DMS 273 (cell line): ENCODE measurements around the gene GPR78.

ENCODE experiments used
- DNase-seq: peaks from one replicate; lab custom pipeline; 2025; ENCODE audit not compliant: unreplicated experiment; lab: John Stamatoyannopoulos, UW

The GPR78 gene

DNA sequence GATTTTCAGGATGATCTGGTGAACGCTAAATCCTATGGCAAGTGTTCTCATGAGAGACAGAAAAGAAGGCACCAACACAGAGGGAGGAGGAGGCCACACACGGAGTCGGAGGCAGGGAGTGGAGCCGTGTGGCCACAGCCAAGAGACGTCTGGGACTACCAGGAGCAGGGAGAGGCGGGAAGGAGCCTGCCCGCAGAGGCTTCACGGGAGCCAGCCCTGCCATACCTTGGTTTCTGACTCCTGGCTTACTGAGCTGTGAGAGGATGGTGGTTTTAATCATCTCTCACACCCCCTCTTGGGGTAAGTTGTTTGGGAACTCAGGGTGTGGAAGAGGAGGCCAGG is 33.5 kb upstream of the GPR78 start:
- no peak for DNase-seq

DNA sequence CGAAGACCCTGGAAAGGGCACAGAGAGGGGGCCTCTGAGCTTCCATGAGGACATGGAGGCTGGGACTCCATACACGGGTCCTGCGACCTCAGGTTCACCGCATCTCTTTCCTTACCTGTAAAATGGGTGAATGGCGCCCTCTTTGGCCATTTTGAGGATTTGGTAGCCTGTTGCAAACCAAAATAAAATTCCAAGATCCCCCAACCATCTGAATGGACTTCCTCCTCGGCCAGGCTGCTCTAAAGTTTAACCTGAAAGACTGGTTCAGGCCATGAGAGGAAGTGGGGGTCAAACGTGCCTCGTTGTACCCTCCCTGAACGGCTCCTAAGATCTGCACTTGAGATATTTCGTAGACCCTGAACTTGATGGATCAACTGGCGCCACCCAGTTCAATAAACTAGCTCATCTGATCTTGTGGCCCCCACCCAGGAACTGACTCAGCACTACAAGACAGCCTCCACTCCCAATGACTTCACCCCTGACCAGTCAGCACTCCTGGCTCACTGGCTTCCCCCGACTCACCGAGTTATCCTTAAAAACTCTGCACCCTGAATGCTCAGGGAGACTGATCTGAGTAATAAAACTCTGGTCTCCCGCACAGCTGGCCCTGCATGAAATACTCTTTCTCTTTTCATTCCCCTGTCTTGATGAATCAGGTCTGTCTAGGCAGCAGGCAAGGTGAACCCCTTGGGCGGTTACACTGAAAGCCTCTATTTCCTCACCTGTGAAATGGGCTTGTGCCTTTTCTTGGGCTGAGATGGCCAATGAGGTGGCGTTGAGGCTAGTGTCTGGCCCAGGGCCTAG is 32.9 kb upstream of the GPR78 start:
- DNase-seq: peak; percentile 41

DNA sequence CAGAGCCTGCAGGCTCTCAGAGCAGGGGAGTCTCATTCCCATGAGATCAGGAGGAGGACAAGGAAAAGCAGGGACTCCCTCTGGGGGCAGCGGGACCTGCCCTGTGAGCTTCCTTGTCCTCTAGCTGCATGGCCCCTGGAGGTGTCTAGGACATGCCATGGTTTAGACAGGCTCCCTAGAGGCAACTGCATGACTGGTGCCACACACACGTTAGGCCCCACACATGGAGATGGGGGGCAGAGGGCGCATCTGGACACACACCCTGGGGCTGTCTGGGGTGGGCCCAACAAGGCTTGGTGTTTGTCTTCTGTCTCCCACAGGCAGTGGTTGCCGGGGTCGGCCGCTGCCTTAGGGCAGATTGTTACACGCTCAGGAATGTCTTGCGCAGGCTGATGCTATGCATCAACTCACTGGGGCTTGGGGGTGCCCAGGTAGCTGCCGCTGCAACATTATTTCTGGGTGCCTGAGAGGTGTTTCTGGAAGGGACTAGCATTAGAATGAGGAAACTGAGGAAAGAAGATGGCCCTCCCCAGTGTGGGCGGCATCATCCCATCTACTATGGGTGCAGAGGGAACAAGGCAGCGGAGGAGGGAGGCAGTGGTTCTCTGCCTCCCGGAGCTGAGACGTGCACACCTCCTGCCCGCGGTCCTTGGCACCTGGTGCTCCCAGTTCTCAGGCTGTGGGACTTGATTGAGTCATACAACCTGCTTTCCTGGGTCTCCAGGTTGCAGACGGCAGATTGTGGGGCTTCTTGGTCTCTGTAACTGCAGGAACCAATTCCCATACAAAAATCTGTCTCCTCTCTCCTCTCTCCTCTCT is 32.1 kb upstream of the GPR78 start:
- DNase-seq: no peak

DNA sequence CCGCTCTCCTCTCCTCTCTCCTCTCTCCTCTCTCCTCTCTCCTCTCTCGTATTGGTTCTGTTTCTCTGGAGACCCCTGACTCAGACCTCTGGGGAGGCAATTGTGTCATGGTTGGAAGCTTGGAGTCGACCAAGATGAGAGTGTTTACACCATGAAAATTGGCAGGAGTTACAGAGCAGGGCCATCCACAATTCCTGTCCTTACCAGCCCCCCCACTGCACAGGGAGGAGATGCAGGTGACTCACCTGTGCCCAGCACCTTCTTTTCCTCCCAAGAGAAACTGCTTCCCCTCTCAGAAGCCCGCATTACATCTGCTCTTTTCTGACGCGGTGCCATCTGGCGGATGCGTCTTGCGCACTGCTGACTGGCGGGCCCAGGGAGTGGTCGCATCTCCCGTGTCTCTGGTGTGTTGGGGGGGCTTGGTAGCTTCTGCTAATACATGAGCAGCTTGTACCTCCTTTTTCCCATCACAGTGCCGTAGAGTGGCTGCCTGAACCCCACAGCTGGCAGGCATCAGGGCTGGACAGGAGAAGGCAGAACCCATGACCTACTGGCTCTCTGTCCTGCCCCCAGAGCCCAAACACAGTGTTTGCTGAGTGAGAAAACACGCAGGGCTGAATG is 31.4 kb upstream of the GPR78 start:
- DNase-seq: no peak

DNA sequence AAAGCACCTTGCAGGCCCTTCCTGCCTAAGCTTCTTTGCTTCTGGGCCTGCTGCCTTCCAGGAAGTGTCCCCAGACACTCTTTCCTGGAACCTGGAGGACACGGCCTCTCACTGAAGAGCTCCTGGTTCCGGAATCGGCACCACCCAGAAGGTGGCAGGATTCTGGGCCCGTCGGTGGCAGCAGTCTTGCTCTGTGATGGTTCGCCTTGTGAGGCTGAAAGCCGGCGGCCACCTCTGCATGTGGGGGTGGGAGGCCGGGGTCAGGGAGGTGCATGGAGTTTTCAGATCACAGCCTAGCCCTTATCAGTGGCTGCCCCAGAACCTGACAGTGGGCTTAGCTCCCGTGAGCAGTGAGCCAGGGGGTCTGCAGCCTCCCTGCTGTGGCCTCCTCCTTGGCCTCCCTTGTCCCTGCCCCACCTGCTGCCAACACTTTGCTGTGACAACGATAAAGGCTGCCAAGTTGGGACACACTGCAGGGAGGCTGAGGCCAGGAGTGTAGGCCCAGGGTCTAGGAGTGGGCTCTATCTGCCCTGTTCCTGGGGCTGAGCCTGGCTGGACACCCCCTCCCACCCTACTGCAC is 30.8 kb upstream of the GPR78 start:
- no peak for DNase-seq

DNA sequence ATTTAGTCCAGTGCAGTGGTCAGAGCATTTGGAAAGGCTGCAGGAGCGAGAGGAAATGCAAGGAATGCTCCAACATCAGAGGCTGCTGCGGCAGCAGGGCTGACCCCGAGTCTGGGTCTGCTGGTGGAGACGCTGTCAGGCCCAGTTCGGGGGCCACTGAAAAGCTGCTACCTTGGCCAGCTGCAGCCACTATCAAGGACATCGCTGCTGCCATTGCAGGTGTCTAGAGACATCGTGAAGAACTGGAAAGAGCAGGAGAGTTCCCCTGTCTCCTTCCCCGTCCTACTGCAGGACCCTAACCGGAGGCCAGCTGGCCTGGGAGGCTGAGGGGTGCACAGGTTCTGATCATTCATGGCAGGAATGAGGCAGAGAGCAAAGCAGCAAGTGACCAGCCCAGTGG is 29.5 kb upstream of the GPR78 start:
- no peak for DNase-seq

DNA sequence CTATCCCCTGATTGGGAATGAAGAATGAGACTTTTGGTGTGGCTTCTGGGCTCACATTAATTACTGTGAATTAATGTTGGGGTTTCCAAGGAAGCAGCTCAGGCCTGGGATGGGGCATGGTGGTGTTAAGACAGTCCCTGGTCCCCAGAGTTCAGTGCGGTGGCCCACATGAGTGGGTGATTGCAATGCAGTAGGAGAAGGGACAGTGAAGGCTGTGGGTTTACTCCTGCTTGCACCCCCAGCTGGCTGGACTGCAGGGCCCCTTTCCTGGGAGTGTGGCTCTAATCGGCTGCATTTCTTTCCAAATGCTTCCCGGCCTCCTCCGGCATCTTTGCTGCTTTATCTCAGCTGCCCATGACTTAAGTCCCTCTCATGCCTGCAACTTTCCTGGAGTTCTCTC is 28.2 kb upstream of the GPR78 start:
- no peak for DNase-seq

DNA sequence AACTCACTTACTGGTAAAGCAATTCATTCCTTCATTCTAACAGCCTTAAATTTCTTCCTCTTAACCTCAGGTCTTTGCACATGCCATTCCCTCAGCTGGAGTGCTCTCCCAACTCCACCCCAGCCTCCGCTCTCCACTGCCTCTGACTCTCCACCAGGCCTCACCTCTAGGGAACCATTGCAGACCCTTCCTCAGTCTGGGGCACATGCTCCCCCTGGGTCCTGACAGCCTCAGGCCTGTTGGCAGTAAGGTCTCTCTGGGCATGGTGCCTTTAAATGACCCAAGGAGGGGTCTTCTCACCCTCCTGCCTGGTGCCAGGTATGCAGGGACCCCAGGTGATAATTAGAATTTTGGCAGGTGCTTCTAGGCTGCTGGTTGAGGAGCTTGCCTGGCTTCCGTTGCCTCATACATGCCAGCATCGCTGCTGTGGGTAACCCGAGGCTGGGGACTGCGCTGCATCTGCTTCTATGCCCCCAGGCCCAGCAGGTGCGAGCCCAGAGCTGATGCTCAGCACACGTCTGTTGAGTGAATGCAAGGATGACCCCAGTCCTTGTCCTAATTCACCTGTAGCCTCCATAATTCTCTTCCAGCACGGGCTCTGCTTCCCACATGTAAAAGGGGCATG is 27.5 kb upstream of the GPR78 start:
- no peak for DNase-seq

DNA sequence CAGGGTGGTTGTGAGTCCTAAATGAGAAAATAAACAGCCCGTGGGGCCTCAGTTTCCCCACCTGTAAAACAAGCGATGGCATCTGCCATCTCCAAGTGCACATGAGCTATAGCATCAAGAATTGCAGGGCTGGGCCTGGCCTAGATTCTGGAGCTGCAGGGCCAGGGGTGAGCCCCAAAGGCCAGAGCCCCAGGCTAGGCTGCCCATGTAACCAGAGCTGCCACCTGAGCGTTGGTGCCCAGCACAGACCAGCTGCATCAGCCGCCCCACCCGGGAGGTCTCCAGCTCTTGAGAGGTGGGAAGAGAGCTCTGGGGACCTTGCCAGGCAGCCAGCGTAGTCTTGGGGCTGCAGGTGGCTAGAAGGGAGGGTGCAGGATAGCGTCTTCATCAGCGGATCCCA is 27.0 kb upstream of the GPR78 start:
- DNase-seq: no peak

DNA sequence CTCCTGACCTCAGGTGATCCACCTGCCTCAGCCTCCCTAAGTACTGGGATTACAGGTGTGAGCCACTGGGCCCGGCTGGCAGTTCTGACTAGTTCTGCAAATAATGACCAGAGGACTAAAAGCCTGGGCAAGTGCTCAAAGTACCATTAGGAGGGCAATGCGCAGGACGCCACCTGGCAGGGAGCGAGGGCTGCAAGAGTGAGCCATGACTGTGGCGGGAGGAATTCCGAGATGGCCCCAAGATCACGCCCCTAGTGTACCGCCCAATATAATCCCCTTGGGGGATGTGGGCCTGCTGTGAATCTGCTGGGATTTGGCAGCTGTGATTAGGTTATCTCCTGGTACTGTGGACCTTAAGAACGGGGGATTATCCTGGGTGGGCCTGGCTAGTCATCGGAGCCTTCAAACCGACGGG is 26.2 kb upstream of the GPR78 start:
- DNase-seq: no peak

DNA sequence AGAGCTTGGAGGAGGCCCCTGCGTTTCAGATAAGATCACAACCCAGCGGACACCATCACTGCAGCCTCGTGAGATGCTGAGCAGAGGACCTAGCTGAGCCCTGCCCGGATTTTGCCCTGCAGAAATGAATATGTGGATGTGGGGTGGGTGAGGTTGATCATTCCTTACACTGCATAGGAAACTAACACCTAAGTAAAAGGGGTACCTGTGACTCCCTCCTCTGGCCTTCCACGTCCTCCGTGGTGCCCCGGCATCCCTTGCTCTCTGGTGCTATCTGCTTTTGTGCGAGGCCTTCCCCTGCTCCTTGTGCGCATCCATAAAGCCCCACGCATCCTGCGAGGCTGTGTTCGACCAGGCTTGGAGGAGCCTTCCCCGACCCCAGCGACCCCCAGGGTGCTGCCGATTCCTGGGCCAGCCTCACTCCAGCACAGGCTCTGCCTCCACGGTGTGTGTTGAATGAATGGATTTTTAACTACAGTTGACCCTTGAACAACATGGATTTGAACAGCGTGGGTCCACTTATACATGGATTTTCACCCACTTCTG is 25.6 kb upstream of the GPR78 start:
- DNase-seq: no peak

DNA sequence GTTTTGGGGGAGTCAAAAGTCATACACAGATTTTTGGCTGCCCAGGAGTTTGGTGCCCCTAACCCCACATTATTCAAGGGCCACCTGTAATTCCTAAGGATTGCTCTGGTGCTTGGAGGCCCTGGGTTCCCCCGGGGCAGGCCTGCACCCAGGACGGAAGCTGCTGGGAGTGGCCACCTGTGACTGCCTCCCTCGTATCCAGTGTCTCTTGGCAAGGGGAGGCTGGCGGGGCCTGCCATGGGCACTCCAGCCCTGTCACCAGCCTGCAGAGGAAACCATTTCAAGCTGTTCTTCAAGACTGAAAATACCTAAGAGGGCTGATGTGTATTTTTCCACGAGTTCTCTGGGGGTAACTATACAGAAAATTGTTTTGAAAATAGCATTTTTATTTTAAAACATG is 24.5 kb upstream of the GPR78 start:
- DNase-seq: no peak

DNA sequence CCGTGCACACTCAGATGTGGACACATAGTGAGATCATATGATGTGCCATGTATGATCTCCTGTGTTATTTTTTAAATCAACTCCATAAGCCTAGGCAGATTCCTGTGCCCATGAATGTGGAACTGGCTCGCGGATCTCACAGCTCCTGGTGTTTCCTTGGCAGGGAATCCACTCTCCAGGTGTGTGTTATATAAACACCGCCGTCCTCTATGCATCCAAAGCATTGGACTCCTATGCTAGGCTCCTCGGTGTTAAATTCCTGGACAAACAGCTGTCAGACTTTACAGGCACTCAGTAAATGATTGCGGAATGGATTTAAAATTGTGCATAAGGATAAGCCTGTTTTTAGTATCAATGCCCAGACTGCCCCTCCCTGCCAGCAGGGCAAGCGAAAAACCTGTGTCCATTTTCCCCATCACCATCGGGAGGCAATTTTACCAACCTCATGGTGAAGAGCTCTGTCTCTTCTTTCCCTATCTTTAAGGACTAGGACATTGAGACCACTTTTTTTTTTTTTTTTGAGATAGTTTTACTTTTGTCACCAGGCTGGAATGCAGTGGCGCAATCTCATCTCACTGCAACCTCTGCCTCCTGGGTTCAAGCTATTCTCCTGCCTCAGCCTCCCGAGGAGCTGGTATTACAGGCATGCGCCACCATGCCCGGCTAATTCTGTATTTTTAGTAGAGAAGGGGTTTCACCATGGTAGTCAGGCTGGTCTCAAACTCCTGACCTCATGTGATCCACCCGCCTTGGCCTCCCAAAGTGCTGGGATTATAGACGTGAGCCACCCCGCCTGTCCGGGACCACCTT is 23.6 kb upstream of the GPR78 start:
- peak; percentile 8 for DNase-seq

DNA sequence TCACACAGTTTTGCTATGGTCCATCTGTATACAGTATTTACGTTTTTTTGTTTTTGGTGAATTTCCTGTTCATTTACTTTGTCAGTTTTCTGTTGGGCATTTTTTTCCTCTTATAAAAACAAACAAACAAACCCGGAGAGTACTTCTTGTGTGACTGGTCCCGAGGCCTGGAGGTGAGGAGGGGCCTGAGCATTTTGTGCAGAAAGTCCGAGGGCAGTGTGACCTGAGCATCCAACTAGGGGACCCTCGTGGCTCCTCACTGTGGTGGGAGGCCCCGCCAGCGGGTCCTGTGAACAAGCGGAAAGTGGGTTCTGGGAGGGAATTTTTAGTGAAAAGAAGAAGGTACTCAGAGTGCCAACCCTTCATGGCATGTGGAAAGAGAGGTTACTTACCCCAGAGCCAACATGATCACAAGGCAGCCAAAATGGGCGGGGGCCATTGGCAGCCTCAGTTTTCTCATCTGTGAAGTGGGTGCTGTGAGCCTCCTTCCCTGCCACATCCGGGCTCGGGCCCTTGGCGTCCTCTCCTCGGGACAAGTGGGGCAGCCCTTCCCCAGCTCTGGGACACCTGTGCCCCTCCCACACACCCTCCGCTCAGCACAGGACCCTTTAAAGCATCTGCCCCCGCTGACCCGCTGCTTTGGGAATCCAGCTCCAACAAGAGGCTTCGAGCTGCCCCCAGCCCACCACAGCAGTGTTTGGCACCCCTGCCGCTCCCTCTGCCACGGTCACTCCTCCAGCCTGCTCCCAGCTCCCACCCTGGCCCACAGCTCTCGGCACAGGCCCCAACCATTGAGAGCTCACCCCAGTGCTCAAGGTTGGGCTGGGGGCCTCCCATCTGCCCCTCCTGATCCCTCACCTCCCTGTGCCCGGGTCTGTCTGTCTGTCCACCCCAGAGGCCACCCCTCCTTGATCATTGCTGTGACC is 22.8 kb upstream of the GPR78 start:
- no peak for DNase-seq

DNA sequence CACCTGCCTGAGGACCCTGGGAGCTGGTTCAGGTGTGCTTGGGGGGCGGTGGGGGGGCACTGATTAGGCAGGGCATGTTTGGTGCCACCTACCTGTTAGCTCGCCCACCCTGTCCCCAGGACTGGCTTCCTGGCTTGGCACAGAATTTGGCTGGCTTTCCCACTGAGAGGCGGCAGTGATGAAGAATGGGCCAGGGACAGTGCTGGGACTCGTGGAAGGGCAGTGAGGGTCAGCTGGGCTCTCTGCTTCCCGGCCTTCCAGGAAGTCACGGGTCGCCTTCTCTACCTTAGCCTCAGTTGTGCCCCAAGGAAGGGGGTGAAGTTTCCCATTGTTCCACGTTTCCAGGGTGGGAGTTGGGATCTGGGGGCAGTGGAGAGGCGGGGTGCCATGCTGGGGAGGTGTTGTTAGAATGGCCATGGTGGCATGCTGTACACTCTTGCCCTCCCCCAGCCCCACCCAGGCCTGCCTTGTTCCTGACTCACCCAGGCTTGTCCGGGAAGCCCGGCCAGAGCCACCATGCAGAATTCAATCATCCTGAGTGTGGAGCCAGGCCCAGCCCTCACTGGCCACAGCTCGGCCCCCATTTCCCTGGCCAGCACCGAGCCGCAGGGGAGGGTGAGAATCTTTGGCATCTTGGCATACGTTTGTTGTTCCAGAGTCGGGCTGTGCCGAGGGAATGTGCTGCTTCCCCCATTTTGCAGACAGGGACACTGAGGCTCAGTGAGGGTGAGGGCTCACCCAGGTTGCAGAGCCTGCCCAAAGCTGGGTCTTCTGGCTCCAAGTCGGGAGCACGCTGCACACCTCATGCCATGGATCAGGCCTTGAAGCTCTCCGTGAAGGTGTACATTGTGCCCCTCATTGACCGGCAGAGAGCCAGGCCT is 21.9 kb upstream of the GPR78 start:
- DNase-seq: no peak

DNA sequence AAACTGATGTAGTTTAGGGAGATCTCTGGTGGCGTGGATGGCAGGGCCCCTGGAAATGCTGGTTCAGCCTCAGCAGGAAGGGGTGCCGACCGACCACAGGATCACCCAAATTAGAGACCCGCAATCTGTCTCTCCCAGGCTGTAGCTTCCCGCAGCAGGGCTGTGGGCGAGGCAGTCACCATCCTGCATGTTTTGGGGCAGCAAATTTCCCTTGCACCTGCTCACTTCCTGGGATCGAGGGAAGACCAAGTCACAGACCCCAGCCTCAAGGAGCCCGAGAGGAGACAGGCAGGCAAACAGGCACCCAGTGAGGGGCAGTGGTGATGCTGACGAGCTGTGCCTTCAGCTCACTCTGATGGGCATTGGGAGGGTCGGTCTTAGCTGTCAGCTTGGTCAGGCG is 21.2 kb upstream of the GPR78 start:
- DNase-seq: no peak

DNA sequence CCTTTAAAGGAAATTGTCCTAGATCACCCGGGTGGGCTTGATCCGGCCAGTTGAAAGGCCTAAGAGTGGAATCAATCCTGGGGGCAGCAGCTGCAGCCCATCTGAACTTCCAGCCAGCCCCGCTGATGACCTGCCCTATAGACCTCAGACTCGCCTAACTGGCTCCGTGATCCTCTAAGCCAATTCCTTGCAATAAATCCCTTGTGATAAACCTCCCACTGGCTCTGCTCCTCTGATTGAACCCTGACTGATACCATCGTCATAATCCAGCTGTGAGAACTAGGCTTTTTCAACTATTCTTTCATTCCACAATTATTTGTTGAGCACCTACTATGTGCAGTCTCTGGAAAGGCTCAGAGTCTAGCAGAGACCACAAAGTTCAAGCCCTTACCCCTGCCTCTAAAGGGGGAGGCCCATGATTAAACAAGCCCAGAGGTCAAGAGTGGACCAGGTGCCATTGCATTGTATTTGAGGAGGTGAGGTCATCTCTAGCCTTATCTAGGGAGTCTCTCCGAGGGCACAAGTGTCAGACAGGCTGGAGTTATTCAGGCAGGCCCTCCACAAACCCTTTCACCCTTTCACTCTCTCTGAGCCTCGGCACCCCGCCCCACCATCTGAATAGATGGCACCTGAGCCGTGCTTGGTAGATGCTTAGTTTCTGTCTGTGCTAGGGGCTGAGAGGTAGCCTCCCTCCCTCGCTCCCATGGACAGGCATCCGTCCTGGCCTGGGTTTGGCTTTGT is 20.5 kb upstream of the GPR78 start:
- no peak for DNase-seq
